HG03159 (cell line): ENCODE measurements around the gene E2F4.

Experiments used
- ATAC-seq: cut with Tn5 transposase; IDR thresholded peaks from one replicate; pipeline ENCODE4 v1.9.1; 2021; ENCODE audit warnings: mild to moderate bottlenecking, moderate library complexity; ENCODE audit not compliant: unreplicated experiment

Gene E2F4

DNA sequence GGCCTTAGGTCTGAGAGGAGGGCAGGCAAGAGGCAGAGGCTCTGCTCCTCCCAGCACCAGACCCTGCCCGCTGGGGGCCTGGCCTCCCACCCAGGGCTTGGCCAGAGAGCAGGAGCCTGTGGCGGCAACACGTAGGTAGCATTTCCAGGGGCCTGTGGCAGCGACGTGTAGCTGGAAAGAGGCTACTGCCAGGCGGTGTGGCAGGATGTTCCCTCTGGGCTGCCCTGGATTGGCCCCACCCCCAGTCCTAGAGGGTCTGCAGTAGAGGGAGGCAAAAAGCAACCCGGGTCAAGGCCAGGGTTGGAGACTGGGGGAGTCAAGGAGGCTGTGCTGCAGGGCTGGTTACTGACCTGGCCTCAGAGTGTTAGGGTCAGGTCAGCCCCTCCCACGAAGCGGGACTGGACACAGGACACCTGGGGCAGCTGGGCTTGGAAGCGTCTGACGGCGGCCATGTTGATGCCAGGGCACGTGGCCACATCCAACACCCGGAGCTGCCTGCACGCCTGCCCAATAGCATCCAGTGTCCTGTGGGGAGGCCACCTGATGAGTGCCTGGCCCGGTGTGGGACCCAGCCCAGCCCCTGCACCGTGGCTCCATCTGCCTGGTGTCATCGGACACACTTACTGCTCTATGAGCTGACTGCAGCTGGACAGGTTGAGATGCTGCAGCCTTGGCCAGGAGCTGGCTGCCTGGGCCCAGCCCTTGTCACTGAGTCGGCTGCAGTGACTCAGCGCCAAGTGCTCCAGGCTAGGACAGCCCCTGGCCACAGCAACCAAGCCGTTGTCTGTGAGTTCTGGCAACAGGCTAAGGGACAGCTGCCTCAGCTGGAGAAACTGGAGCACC lies 15.5 kb downstream of the E2F4 start:
- no peak for ATAC-seq

DNA sequence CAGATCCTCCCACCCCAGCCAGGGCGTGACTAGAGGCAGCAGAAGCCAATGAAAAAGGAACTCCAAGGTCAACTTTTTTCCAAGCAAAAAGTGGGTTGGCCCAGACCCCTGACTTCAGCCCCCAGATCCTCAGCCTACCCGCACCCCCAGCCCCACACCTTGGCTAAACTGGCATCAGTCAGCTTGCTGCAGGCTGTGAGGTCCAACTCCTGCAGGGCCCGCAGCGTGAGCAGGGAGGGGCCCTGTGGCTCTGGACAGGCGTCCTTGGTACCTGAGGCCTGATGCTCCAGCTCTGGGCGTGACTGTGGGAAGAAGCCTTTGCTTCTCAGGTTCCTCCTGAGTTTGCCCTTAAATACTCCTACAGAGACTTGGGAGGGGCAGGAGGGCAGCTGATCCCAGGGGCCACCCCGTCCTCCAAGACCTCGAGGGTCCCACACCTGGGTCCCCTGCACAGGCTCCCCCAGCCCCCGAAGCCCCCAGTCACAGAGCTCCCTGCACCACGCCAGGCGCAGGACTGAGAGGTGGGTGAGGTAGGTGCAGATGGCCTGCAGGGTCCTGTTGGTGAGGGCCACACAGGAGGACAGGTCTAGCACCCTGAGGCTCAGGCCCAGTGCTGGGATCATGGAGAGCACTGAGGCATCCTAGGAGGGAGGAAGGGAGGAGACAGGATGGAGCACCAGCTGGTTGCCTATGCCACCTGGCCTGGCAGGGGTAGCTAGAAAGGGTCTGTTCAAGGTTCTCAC lies 16.4 kb downstream of the E2F4 start:
- no peak for ATAC-seq

DNA sequence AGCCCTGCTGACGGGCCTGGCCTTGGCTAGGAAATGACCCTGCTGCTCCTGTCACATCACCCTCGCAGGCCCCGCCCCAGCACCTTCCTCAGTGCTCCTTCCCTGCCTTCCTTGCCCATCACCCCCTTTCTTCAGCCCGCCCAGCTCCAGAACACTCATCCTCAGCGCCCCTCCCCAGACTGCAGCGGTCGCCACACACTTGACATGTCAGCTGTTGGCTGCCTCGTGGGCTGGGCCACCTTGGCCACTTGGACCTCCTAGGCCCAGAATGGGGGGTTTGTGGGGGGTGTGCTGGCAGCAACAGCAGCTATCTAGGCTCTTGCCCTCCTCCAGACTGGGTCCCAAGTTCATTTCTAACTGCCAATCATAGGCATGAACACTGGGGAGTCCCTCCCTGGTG lies 17.6 kb downstream of the E2F4 start:
- ATAC-seq, result no peak

DNA sequence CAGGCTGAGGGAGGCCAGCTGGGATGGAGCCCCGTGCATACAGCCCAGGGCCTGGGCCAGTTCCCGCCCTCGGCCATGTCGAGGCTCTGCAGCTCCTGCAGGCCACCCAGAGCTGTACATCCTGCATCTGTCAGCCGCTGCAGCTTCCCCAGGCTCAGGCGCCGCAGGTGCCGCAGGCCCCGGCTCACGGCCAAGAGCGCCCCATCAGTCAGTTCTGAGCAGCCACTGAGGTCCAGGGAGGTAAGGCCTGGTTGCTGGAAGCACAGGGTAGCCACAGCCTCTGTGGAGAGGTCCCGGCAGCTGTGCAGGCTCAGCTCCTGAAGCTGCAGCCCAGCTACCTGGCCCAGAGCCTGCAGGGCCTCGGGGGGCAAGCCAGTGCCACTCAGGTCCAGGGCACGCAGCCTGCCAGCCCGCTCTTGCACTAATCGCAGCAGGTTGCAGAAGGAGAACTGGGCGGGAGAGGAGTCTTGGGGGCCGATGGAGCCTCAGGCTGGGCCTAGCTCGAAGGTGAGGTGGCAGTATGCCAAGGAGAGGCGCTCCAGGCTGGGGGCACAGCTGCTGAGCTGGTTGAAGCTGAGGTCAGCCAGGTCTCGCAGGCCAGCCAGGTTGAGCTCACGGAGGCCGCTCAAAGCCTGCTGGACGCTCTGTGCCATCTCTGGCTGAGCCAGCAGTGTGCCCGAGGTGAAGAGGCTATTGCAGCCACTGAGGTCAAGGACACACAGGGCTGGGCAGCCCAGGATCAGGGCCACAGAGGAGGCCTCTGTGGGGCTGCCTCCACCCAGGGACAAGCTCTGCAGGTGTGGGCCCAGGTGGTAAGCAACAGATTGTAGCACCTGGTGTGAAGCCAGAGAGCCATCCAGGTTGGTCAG lies 18.3 kb downstream of the E2F4 start:
- ATAC-seq, result no peak

DNA sequence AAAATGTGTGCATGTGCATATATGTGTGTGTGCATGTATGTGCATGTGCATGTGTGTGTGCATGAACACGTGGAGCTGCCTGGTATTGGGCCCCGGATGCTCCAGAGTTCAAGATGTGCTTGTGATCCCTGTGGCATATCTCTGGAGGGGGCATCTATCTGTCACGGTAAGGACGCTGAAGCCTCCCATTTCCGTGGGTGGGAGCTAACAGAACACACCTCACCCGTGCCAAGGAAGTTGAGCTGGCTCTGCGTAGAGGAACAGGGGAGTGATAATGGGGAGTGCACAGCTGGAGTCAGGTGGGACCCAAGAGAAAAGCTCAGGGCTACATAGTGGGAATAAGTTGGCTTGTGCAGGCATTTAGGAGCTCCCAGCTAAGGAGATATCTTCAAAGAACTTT lies 19.7 kb downstream of the E2F4 start:
- no peak for ATAC-seq

DNA sequence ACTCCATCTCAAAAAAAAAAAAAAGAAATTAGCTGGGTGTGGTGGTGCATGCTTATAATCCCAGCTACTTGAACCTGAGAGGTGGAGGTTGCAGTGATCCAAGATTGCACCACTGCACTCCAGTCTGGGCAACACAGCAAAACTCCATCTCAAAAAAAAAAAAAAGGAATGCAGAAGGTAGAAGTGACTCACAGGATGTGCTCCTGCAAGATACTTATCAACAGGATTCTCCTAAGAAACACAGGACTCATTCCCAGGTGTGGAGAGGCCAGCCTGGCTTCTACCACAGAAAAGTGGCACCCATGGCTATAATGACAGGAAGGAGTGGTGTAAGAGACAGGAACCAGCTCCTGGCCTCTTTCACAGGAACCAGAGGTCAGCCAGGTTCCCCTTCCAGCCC lies 20.8 kb downstream of the E2F4 start:
- ATAC-seq, result no peak

DNA sequence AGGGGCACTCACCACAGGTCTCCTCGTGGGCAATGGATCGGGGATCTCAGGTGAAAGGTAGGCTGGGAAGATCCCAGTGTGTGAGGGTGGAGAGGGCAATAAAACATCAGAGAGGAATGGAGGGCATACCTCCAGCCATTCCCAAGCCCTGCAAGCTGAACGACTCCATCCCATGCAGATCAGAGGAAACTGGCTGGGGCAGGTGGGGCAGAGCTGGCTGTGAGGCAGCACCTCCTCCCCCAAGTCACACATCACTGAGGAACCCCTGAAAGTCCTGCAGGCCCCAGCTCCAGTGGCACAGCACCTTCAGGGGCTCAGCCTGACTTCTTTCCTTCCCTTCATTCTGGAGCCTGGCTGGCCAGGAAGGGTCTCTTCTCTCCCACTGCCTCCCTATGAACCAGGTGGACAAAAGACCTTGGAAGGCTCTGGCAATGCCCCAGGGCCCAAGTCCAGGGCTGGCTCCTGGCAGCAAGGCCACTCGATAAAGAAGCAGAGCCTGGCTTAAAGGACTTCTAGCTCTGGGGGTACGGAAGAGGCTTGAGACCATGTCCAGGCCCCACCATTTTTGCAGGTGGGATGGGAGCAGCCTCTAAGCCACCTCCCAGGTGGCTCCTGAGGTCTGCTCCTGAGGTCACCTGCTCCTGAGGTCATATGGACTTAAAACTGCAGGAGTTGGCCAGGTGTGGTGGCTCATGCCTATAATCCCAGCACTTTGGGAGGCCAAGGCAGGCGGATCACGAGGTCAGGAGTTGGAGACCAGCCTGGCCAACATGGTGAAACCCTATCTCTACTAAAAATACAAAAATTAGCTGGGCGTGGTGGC lies 21.5 kb downstream of the E2F4 start:
- no peak for ATAC-seq

DNA sequence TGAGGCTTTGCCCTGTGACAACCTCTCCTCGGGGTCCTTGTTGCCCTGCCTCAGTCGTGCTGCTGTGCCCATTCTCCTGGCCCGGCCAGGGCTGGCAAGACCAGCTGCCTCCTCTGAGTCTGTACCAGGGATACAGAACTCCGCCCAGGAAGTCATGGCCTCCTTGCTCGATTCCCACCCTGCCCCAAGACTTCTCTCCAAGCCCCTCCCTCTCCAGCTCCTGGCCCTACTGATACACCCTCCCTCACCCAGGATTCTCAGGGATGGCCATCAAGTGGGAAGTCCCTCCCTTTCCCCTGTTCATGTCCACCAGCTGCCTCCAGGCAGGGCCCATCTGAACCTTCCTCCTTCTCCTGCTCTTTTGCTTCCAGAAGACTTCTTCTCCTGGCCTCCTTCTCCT lies 23.8 kb downstream of the E2F4 start:
- ATAC-seq, result no peak

DNA sequence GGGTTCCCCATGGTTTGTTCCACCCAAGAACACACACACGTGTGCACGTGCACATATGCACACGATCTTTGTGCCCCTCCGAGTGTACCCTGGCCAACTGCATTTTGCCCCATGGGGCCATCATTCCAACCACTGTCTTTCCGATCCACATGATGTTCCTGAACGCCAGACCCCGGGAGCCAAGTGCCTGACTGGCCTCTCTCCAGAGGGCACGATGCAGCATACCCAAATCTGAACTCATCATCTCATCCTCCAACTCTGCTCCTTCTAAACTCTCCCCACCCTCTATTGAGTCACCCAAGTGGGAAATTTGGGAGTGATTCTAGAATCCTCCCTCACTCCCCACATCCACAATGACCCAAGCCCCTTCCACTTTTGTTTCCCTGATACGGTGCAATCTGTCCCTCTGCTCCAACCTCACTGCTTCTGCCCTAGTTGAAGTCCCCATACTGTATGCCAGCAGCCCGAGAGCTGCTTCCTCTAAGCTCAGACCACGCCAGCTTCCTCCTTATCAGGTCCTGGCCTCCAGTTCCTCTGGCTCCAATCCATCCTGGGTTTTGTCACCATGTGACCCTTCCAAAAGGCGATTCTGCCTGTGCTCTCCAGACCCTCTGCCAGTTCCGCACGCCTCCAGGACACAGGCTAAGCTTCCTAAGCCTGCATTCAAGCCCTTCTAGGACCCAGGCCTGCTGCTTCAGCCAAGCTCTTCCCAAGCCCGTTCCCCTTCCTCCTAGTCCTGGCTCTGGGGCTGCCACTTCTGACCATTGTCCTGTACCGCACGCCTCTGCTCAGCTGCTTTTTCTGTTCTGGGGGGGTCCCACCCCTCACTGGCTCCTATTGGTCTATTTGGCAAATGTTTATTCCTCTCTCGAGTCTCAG lies 24.9 kb downstream of the E2F4 start:
- no peak for ATAC-seq

DNA sequence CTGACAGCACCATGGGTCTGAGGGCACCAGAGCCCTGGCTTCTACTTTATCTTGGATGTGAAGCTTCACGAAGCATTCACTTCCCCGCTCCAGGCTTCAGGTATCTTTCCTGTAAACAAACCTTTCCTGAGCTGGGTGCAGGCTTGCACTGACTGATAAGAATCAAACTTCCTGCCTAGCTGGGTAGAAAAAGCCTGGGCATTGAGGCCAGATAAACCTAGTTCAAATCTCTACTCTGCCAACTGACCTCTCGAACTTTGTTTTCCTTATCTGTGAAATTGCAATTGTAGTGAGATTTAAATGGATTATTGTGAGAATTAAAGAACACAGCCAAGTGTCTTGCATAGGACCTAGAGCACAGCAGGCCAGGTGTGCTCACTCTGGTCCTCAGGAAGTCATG lies 32.0 kb downstream of the E2F4 start:
- no peak for ATAC-seq

DNA sequence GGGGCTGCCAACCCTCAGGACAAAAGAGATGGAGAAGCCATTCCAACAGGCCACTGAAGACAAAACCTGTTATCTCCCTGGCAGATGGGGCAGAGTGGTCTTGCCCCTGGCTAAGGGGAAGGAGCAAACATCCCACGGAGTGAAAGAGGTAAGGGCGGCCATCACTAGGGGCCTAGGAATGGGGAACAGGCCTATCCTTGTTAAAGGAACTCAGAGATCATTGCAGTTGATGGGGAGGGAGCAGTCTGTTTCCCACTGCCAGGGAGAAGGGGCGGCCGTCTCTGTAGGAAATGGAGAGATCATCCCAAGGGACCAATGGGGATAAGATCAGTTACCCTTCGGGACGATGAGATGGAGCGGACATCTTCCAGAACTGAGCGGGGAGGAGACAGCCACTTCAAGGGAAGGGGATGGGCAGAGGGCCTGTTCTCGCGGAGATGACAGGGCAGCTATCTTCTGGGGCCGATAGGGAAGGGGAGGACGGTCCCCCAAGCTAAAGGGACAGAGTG lies 34.4 kb downstream of the E2F4 start:
- no peak for ATAC-seq

DNA sequence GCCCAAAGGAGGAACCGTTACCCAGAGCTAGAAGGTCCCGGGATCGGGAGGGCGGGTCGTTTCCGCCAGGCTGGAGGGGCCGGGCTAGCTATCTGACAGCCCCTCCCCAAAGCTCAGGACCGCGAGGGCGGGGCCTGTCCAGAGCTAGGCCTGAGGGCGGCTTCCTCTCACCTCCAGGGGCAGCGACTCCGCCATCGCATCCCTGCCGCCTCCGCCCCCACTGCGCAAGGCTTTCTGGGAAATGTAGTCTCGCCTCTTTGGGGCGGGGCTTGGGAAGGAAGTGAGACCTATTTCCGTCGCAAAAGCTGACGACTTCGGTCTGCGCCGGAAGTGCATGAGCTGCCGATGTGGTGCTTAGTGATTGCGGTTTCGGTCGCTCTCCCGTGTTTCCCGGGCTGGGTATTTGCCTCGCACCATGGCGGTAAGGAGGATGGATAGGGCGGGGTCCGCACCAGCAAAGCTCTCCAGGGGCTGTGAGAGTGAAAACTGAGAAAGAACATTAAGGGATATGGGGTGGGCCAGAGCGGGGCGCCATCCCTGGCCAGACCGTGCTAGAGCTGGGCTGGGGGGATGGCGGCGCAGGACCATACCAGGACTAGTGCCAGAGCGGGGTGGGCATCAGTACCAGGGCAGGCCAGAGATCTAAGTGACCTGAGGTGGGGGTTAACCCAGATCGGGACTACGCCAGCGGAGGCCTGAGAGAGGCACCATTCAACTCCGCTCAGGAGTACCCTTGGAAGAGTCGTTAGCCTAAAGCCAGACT lies 35.0 kb downstream of the E2F4 start, which contains the start of gene TMEM208:
Gene TMEM208, plus strand, starts transcription at position 327 of the 763 bp plus-strand sequence. Its CDS starts 89 bp downstream, at position 416.
- peak; percentile 88 for ATAC-seq

DNA sequence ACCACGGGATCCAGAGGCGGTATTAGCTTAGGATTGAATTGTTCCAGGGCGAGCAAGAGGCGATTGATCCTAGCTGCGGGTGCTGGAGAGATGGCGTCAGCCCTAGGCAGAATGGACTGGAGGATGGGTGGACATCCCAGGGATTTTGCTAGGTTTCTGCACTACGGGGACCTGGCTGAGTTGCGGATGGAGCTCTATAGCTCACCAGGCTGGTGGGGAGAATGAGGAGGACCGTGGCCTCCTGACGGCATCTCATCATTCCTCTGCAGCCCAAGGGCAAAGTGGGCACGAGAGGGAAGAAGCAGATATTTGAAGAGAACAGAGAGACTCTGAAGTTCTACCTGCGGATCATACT lies 35.6 kb downstream of the E2F4 start:
- ATAC-seq, result no peak

DNA sequence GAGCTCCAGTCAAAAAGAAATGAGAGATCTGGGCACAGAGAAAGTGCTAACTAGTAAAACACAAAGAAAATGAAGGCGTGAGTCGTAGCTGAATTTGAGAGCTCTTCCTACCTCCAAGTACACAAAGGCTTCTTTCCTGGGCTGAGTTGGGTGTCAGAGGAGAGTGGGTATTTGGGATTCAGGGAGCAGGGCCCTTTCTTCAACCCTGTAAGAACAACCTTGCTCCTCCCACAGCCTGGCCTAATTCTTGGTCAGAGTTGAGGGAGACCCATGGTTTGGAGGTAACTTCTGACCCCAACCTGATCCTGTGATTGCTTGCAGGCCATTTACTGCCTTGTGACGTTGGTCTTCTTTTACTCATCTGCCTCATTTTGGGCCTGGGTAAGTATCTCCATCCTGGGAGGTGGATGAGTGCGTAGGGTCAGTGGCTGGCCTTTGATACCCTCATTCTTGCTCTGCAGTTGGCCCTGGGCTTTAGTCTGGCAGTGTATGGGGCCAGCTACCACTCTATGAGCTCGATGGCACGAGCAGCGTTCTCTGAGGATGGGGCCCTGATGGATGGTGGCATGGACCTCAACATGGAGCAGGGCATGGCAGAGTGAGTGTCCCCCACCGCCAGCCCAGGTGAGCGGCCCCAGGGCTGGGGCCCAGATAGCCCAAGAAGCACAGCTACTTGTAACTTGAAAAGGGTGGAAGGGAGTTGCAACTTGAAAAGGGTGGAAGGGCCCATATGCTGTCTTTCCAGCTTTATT lies 36.3 kb downstream of the E2F4 start:
- no peak for ATAC-seq

DNA sequence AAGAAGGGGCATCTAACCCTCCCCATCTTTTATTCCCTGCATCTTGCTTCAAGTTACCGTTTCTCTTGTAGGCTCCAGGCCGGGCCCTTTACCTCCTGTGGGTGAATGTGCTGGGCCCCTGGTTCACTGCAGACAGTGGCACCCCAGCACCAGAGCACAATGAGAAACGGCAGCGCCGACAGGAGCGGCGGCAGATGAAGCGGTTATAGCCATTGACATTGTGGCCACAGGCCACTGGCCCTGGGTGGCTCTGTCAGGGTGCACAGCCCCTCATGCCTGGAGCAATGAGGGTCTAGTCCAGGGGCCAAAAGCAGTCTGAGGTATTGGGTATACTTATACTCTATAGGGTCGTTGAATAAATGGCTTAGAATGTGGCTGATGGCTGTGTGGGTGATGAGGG lies 37.0 kb downstream of the E2F4 start:
- ATAC-seq, result no peak

DNA sequence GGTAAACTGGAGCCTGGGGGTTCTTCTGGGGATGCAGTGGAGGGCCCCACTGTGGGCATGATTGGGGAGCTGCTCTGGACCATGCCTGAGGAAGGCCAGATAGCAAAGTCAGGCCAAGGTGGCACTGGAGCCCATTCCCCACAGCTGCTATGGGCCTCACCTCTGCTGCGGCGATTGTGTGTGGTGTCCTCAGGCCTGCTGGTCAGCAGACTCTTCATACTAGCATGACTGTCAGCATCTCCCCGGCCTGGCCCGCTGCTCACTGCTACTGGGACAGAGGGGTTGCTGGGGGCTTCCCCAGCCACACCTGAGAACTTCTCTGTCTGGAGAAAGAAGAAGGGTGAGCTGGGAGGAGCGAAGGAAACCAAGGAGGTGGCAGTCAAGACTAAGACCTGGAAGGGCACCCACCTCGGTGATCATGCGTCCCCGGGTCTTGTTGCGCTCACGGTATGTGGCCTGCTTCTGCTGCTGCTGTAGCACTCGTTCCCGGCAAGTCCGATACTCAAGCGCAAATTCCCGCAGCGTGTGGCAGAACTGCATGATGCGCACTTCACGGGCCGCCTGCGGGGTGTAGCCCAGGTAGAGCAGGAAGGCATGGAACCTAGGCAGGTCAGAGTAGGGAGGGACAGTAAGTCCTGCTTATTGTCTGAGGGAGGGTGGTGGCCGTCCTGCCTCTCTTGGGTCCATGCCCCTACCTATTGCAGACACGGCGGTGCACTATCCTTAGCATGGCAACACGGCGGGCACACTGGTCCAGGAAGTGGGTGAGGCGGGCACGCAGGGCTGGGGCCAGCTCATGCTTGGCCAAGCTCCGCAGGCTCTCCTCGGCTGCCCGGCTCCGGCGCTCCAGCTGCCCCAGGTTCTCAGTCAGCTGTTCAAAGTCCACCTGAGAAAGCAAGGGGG lies 38.2 kb downstream of the E2F4 start:
- ATAC-seq, result no peak
